Measurements from ENCODE around the gene ZBED5.

GRCh38 chr11:10856689-10857458, 979 bp downstream of the ZBED5 start:
- TF ChIP-seq, protein P1, sequence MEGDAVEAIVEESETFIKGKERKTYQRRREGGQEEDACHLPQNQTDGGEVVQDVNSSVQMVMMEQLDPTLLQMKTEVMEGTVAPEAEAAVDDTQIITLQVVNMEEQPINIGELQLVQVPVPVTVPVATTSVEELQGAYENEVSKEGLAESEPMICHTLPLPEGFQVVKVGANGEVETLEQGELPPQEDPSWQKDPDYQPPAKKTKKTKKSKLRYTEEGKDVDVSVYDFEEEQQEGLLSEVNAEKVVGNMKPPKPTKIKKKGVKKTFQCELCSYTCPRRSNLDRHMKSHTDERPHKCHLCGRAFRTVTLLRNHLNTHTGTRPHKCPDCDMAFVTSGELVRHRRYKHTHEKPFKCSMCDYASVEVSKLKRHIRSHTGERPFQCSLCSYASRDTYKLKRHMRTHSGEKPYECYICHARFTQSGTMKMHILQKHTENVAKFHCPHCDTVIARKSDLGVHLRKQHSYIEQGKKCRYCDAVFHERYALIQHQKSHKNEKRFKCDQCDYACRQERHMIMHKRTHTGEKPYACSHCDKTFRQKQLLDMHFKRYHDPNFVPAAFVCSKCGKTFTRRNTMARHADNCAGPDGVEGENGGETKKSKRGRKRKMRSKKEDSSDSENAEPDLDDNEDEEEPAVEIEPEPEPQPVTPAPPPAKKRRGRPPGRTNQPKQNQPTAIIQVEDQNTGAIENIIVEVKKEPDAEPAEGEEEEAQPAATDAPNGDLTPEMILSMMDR (conservative IDR thresholded peaks at IDR 0.05; ENCODE audit: low read depth, low read length), result no peak
- no peak for TF ChIP-seq EZH2 (IDR thresholded peaks at IDR 0.05; ENCODE audit: borderline replicate concordance, low read depth, low read length, poor library complexity, severe bottlenecking)

Measured in A673 (cell line).